COR-L47 (cell line): ENCODE data around the gene HNF4A.
A peak's percentile ranks its signal among the peaks of the same experiment; 100 is the strongest.
"Not testable (repeated sequence)": the region's sequence is repeated elsewhere in the genome, so short reads cannot be mapped to it uniquely, and the experiment has no call there.

Source experiments
- DNase-seq: peaks from one replicate; lab custom pipeline; 2025; lab: John Stamatoyannopoulos, UW

The HNF4A gene

DNA sequence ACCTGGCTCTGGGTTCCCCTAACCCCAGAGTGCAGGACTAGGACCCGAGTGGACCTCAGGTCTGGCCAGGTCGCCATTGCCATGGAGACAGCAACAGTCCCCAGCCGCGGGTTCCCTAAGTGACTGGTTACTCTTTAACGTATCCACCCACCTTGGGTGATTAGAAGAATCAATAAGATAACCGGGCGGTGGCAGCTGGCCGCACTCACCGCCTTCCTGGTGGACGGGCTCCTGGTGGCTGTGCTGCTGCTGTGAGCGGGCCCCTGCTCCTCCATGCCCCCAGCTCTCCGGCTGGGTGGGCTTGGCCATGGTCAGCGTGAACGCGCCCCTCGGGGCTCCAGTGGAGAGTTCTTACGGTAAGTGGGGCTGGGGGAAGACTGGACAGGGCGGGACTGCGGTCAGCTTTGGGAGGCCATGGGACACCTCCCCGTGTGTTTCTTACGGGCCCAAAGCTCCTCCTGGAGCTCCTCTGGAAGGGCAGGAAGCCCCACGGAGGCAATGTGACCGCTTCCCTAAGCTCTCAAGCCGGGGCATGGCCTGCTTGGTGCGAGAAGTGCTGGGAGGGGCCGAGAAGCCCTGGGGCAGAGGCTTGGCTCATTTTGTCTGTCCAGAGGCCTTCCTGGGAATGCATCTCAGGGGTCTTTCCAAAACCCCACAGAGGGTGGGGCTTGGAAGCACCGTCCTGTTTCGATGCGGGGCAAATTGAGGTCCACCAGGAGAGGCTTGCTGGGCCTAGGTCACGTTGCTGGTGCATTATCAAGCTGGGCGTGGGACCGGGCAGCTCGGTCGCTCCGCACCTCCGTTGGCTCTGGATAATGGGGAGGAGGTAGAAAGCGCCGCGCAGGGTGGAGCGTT lies at the start of gene HNF4A:
Gene HNF4A, plus strand, starts transcription at position 202 of the 855 bp plus-strand sequence. Its CDS starts 106 bp downstream, at position 308.
- DNase-seq: no peak

DNA sequence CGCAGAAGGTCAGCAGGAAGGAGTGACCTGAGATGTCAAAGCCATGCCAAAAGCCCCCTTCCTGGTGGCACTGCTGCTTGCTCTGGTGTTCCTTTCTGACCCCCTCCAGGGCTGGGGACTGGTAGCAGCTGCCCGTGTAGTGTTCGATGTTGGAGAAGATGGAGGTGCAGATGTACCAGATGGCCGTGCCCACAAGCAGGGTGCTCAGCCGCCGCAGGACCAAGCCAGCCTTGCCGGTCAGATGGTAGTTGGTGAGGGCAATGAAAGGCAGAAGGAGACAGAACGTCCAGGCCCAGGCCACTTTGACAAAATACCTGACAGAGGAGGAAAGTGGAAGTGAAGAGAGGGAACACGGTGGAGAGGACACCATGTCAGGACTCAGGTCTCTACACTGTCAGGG lies 48.6 kb upstream of the HNF4A start:
- DNase-seq: no peak

DNA sequence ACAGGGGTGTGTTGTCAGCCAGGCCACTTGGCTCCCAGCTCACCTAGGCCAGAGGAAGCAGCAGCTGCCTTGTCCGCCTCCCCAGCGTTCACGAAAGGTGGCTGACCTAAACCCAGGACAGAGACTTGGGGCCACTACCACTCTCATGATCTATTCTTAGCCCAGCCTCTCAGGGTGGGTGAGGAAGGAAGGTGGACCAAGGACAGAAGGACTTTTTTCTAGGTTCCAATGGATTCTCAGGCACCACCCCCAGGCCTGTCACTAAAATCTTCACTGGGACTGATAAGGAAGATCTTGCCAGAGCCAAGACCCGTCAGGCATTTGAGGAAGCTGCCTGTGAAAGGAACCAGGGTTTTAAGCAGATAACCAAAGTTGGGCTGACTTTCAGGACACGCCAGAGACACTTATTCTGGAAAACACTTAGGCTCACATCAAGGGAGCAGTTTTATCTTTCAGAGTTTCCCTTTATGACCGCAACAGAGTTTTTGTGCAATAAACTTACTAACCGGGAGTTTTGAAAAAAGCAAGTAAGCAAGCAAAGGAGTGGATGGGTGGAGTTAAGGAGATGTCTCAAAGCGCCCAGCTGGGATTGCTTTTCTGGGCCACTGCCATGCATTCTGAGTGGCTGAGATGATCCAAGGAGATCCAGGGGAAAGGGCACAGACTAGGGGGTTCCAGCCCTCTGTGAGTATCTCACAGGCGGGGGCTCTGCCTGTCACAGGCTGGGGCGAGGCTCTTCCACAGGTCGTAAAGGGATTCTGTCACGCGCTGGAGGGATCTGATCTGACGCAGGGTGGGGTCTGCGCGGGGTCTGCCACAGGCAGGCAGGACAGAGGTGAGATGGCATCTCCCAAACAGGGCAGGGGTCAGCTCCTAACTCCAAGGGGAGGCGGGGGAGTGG lies 45.5 kb upstream of the HNF4A start:
- DNase-seq: no peak

DNA sequence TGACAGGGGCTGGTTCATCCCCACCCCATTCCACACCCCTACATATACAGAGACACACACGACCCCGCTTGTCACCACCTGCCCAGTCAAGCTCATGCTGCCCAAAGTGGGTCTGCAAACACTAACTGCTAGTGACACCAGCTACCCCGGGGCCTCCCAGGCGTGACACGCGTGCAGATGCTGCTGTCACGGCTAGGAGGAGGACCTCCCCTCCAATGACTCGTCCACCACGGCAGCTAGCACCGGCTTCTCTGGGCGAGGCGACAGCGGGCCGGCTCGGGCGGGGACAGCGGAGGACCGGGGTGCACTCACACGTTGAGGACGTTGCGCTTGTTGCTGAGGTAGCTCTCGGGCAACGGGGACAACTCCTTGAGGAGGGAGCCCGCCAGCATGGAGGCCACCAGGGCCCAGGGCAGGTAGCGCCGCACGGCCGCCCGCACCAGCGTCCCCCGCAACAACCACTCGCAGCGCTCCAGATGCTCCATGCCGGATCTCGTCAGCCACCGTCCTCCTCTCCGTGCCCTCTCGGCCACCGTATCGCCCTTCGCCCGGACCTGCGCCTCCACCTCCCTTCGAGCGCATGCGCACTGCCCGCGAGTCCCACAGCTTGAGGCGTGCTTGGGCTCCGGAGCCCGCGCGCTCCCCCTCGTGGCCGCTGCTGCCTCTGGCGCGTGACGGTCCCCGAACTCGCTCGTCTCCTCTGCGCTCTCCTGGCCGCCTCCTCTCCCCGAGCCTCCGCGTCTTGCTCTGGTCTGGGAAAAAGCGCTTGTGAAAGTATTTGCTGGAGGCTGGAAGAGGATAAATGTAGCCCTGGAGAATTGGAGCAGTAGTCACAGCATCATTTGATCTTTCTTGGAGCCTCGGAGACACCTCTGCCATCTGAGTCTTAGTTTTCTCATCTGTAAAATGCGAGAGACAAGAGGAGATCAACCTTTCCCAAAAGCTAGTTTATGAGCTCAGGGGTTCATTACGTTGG lies 44.5 kb upstream of the HNF4A start, which contains the start of gene FITM2:
Gene FITM2, minus strand, starts transcription at position 539 of the 976 bp plus-strand sequence. Its CDS starts 54 bp downstream, at position 485.
- DNase-seq: peak; percentile 90

DNA sequence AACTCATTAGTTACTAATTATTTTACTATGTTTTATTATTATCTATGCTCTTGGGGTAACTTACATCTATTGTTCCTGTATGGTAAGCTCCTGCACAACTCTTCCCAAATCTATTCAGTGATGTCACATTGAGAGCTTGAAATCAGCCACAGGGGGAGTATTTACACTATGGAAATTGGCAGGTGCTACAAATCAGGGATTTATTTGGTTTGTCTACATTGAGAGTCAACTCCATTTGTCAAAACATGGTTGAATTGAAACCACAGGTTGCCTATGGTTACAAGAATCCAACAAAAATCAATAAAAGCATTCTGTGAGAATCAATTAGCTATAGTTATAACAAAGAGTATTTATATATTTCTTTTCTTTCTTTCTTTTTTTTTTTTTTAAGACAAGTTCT lies 40.6 kb upstream of the HNF4A start:
- no peak for DNase-seq

DNA sequence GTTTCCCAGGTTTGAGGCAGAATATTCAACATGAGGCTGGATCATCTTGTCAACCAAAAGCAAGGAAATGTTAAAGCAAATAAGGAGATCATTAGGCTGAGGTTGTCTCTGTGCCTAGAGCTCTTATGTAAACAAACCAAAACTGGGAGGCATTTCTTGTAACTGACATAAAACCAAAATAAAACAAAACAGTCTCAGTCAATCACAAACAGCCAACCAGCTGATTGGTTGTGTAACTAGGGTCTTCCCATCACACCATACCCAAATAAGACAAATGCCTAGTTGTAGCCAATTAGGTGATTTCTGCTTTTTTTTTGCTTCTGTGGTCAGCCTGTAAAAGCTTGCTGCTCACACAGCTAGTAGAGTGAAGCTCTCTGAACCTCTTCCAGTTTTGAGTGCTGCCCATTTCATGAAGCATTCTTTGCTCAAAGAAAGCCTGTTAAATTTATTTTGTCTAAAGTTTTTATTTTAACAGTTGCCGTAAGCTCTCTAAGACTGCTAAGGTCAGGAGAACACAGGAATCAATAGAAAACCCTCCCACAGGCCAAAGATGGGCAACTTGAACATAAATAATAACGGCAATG lies 35.6 kb upstream of the HNF4A start:
- no peak for DNase-seq

DNA sequence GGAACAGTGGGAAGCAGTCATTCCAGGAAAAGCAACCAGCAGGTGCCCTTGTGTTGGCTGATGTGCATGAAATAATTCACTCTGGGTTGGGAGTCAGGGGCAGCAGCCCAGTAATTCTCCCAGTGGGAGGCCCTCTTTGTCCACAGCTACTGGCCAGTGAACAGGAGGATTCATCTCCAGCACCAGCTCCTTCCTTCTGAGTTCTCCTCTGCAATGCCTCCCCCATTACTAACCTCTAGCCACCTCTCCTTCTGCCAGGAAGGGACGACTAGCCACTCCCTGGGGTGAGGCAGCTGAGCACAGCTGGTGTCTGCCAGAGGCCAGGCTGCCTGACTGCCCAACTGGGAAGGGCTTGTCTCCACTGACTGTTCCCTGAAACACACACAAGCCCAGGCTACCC lies 31.2 kb upstream of the HNF4A start:
- peak; percentile 60 for DNase-seq

DNA sequence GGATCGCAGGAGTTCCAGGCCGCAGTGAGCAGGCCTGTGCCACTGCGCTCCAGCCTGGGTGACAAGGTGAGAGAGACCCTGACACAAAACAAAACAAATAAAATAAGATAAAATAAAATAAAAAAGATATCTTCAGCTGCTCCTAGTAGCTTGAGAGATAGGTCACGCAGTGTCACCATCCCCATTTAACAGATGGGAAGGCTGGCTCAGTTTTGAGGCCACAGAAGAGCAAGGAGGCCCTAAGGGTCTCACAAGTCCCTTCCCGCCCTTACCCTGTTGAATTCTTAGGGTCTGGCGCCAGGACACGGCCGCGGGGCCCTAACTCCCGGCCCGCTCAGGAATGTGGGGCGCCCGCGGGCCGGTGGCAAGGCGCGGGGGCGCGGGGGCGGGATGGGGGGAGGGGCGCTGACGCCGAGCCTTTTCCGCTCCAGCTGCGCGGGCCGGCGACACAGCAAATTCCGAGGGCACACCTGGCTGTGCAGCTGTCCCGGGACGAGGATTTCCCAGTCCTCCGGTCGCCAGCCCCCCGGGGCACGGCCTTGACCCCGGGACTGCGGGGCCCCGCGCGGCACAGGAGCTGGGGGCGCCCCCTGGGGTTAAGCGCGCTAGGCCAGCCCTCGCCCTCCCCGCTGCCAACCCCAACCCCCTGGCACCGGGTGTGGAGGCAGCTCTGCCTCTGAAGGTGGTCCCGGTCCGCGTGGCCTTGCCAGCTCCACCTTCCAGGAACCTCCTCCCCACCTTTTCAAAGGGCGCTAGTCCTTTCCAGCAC lies 28.9 kb upstream of the HNF4A start:
- no peak for DNase-seq

DNA sequence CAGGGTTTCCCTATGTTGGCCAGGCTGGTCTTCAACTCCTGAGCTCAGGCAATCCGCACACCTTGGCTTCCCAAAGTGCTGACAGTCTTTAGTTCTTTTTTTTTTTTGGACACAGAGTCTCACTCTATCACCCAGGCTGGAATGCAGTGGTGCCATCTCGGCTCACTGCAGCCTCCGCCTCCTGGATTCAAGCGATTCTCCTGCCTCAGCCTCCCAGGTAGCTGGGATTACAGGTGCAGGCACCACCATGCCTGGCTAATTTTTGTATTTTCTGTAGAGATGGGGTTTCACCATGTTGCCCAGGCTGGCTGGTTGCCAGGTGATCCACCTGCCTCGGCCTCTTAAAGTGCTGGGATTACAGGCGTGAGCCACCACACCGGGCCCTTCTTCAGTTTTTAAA lies 27.8 kb upstream of the HNF4A start:
- DNase-seq: not testable (repeated sequence)

DNA sequence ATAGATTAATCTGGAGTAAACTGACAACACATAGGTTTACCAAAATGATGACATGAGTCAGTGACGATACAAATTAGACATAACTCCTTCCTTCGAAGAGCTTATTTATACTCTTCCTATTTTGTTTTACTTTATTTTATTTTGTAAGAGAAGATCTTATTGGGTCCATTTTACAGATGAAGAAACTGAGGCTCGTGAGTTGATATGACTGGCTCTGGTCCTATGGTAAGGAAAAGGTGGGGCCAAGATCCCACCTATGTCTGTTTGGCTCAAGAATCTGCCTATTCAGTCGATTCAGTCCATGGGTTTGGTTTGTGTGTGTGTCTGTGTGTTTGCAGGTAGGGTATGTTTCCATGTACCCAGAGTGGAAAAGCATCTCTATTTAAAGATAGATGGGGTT lies 27.1 kb upstream of the HNF4A start:
- no peak for DNase-seq

DNA sequence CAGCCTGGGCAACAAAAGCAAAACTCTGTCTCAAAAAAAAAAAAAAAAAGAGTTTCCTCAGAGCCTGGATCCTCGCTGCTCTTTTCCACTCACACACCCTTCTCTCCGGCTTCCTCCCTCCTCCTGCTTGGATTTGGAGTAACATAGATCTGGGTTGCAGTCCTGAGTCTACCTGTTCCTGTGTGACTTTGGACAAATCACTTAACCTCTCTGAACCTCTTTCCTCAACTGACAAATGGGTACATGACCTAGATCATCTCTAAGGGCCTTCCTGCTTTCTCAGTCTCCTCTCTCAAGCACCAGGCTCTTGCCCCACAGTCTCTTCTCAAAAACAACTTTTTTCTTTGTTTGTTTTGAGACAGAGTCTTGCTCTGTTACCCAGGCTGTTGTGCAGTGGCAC lies 24.3 kb upstream of the HNF4A start:
- no peak for DNase-seq

DNA sequence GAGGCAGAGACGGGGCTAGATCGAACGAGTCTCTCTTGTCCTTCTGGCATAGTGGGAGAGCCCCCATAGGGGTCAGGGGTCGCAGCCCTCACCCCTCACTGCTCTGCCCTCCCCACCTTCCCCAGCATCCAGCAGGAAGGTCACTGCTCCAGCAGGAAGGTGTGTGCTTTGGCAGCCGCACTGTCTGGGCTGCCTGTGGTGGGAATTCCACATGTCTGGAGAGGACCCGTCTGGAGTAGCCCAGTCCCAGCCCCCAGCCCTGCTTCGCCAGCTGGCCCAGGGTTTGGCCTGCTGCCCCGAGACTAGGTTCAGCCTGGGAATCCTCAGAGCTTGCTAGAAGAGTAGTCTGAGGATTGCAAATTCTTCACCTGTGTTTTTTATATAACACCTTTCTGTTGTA lies 21.2 kb upstream of the HNF4A start:
- no peak for DNase-seq

DNA sequence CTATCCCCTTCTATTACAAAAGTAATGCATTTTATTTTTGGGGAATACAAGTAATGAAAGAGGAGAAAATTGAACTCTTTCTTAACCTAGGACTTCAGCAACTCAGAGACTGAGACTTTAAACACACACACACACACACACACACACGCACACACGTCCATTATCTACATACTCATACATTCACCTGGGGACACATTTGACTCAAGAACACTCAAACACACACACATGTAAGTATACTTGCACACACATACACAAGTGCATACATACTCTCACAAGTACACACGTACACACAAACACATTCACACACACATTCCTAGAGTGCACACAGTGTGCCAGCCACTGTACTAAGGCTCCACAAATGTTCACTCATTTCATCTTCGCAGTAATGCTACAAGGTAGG lies 20.8 kb upstream of the HNF4A start:
- no peak for DNase-seq

DNA sequence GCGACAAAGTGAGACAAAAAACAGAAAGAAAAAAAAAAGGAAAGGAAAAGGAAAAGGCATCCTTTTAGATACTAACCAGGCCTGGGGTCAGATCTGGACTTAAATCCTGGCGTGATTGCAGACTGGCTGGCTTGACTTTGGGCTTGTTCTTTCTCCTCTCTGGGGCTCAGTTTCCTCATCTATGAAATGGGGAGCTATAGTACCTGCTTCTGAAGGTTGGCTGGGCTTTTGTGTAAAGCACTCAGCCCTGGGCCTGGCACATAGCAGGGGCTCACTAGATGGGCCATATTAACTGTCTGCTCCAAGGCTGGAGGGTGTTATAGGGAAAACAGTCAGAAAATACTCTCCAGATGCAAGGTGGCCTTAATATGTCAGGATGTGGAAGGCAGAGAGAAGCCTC lies 19.8 kb upstream of the HNF4A start:
- DNase-seq: no peak

DNA sequence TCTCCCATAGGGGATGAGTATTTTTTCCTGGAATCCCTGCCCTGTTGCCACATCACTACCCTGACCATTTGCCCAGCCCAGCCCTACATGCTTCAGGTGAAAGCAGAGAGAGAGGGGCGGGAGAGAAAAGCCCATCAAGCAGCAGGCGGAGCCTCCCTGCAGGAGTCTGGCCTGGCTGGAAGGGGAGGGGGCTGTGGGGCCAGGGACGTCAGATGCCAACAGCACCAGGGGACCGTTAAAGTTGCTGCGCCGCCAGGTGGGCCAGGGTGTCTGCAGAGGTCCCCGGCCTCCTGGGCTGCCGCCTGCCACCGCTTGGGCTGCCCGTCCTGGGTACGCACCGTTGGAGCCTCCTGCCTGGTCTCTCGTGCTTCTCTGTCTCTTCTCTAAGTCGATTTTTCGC lies 19.4 kb upstream of the HNF4A start:
- no peak for DNase-seq

DNA sequence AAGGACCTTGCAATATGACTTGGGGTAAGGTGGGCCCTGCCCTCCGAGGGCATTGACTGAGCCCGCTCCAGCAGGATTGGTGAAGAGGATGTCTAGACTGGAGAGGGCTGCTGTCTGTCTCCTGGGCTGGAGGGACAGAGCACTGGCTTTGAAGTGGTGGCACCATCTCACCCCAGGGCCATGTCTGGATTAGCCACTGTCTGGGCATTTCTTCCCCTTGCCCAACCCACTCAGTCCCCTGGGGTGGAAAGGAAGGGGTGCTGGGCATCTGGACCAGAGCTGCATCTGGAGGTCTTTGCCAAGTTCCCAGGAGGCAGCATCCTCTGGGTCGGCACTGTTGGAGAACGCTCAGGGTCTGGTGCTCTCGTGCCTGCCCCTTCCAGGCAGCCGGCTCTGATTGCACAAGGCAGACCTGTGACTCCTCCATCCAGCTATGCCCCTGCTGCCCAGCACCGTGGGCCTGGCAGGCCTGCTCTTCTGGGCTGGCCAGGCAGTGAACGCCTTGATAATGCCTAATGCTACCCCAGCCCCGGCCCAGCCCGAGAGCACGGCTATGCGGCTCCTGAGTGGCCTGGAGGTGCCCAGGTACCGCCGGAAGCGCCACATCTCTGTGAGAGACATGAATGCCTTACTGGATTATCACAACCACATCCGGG lies 18.6 kb upstream of the HNF4A start, which contains the start of gene R3HDML:
Gene R3HDML, plus strand, starts transcription at position 319 of the 656 bp plus-strand sequence. Its CDS starts 115 bp downstream, at position 434.
- no peak for DNase-seq

DNA sequence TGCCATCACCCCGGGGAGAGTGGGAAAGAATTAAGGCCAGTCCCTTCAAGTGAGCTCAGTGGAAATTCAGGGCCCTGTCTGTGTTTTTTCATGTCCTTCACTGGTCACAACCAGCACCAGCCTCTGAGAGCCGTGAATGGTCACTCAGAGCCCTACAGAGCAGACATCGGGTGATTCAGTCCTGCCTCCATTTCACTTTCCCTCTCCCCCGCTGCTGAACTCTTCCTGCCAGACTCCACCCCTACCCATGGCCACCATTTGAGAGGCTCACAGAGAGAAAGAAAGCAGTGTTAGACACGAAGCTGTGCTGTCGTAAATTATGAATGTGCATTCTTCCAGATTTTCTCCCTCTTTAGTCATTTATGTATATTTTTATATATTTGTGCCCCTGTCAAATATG lies 13.3 kb upstream of the HNF4A start:
- DNase-seq: no peak

DNA sequence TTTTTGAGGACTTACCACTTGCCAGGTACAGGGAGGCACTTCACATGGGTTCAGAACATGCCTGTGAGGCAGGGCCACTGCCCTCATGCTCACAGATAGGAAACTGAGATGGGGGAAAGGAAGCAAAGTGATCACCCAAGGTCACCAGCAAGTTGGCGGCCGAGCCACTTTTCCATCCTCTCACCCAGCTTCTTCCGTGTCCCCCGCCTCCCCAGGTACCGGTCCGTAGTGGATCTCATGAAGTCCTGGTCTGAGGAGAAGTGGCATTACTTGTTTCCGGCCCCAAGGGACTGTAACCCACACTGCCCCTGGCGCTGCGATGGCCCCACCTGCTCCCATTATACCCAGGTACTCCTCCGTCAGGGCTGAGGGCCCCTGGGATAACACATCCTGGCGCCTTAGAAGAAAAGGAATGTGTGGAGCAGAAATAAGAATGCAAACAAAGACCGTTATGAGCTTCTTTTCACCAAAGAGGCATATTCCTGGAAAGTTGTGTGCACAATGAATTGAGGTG lies 12.3 kb upstream of the HNF4A start:
- DNase-seq: no peak

DNA sequence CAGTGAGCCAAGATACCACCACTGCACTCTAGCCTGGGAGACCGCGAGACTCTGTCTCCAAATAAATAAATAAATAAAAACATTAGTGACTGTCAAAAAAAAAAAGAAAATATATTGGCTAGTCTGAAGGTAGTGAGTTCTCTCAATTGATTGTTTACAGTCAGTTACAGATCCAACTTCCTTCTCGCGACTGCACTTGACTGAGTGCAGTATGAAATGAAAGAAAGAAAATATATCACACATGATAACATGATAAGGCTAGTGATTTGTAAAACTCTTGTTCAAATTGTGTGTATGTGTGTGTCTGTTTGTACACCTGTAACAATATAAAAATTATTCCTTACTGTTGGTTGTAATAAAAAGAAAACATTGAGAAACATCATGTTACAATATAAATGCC lies 10.8 kb upstream of the HNF4A start:
- DNase-seq: no peak

DNA sequence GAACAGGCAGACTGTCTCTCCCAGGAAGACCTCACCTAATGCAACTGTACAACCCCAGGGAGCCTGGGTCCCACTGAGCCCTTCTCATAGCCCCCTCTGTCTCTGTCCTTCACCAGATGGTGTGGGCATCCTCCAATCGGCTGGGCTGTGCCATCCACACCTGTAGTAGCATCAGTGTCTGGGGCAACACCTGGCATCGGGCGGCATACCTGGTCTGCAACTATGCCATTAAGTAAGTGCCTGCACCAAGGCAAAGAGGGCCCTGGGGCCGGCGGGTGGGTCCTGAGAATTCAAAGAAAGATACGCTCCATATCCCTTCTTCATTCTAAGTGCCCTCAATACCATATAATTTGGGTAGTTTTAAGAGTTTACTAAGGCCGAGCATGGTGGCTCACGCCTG lies 10.4 kb upstream of the HNF4A start:
- no peak for DNase-seq
